ENCODE measurements around the gene CEBPG.
A peak's percentile ranks its signal among the peaks of the same experiment; 100 is the strongest.

Gene CEBPG

GRCh38 chr19:33422369-33423180 is 49.1 kb downstream of the CEBPG start:
- DNase-seq (ENCODE audit: low spot score): no peak
- no peaks in the 10 kb centered on the region for H3K4me1 ChIP-seq (ENCODE audit: insufficient read depth, poor library complexity, severe bottlenecking)

DNA sequence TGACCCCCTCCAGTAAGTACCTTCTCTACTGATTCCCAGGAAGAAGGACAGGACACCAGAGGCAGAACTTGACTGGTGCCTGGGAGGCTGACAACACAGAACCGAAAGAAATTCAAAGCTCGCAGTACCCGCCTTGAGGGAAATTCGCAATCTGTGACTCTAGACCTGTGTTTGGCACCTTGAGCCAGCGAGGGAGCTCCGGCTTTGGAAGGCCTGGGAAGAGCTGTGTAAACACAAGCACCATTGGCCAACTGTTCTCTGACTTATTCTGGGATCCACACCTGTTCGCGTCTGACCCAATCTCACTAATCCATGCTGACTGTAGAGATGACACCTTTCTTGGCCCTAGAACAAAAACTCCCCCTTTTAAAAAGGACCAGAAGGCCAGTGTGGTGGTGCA is 50.7 kb downstream of the CEBPG start:
- H3K9me3 ChIP-seq (ENCODE audit: severe bottlenecking): no peaks in the 10 kb centered on the region
- H3K4me3 ChIP-seq (ENCODE audit: severe bottlenecking): no peak overlapping the region
- no peak overlapping the region for H3K27ac ChIP-seq (ENCODE audit: poor library complexity, severe bottlenecking)
- H3K4me1 ChIP-seq (ENCODE audit: insufficient read depth, poor library complexity, severe bottlenecking): no peaks in the 10 kb centered on the region
- H3K27me3 ChIP-seq (ENCODE audit: insufficient read depth, poor library complexity, severe bottlenecking): no peaks in the 10 kb centered on the region
- DNase-seq (ENCODE audit: low spot score) (no peak), ATAC-seq (ENCODE audit: low read depth) (no peak)
- TF ChIP-seq CTCF (IDR thresholded peaks at IDR 0.05; ENCODE audit: poor library complexity, severe bottlenecking): no peak
- H3K36me3 ChIP-seq (ENCODE audit: low read depth): no peaks in the 10 kb centered on the region

More at GRCh38 chr19:33422369-33423180, 49.1 kb downstream of the CEBPG start:
- no peaks in the 10 kb centered on the region for H3K9me3 ChIP-seq (ENCODE audit: severe bottlenecking)
- TF ChIP-seq CTCF (IDR thresholded peaks at IDR 0.05; ENCODE audit: poor library complexity, severe bottlenecking): no peak
- ATAC-seq (ENCODE audit: low read depth): no peak
- no peak overlapping the region for H3K27ac ChIP-seq (ENCODE audit: poor library complexity, severe bottlenecking)
- H3K36me3 ChIP-seq (ENCODE audit: low read depth): no peaks in the 10 kb centered on the region
- H3K4me3 ChIP-seq (ENCODE audit: severe bottlenecking): no peak overlapping the region
- H3K27me3 ChIP-seq (ENCODE audit: insufficient read depth, poor library complexity, severe bottlenecking): no peaks in the 10 kb centered on the region

DNA sequence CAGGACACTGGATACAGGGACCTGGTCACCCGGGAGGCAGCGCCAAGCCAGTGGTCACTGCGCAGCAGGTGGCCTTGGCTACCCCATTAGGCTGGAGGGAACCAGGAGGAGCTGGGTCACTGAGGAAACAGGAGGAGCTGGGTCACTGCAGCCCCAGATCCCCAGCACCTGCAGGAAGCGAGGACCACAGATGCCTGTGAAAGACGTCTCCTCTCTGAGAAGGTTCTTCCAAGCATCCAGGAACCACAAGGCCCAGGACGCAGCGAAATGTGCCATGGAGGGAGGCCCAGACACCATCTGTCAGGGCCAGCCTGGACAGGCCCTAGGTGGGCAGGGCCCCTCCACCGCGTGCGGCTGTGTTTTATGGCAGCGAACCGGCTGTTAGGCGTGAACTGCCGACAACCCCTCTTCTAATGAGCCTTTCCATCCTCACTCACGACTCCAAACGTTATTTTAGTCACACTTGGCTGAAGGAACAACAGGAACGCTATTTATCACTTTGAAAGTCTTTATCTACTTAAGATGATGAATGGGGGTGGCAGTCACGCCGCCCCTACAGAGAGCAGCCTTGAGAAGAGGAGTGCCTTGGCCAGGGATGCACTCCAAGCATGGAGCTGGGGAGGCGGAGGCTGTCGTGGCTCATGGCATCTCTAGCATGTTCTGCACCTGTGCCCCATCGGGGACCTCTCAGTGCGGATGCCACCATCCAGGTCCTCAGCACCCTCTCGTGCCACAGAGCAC is 53.3 kb downstream of the CEBPG start:
- H3K4me1 ChIP-seq (ENCODE audit: insufficient read depth, poor library complexity, severe bottlenecking): no peaks in the 10 kb centered on the region
- DNase-seq (ENCODE audit: low spot score) (peak; percentile 11), ATAC-seq (ENCODE audit: low read depth) (no peak)
- H3K36me3 ChIP-seq (ENCODE audit: low read depth): no peaks in the 10 kb centered on the region
- no peak overlapping the region for H3K27ac ChIP-seq (ENCODE audit: poor library complexity, severe bottlenecking)
- H3K4me3 ChIP-seq (ENCODE audit: severe bottlenecking): no peak overlapping the region
- no peaks in the 10 kb centered on the region for H3K27me3 ChIP-seq (ENCODE audit: insufficient read depth, poor library complexity, severe bottlenecking)
- no peak for TF ChIP-seq CTCF (IDR thresholded peaks at IDR 0.05; ENCODE audit: poor library complexity, severe bottlenecking)
- H3K9me3 ChIP-seq (ENCODE audit: severe bottlenecking): no peaks in the 10 kb centered on the region

DNA sequence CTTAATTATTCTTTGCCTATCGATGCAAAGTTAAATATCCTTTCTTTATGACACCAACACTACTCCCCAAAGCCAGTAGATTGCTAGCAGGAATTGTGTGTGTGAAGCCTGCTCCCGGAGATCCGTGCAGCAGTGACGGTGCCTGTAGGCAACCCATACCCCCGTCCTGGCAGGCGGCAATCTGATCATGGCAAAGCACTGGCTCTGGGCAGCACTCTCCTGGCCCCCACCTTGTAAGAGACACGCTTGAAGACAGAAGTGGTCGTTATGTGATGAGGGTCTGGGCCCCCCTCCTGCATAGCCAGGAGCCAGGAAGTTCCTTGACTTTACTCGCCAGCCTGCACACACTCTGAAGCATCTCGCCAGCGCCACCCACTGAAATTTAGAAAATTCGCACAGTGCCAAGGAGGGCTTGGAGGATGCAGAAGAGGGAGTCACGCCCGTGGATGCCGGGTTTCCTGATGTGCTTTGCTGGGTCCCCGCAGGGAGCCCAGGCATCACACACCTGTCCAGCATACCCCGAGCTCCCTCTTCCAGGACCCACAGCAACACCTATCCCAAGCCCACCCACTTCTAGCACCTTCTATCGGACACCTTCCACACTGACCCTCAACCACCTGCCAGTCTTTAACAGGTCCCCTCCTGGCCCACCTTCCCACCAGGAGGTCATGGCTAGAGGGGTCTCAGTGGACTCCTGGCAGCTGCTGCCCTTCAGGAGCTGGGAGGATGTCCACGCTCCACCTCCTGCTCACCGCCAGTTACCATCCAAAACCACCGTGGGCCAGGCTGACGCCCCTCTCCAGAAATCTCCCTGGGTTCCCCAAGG is 54.5 kb downstream of the CEBPG start:
- H3K9me3 ChIP-seq (ENCODE audit: severe bottlenecking): no peaks in the 10 kb centered on the region
- no peaks in the 10 kb centered on the region for H3K27me3 ChIP-seq (ENCODE audit: insufficient read depth, poor library complexity, severe bottlenecking)
- ATAC-seq (ENCODE audit: low read depth) (no peak), DNase-seq (ENCODE audit: low spot score) (peak; percentile 21)
- H3K27ac ChIP-seq (ENCODE audit: poor library complexity, severe bottlenecking): no peak overlapping the region
- no peaks in the 10 kb centered on the region for H3K4me1 ChIP-seq (ENCODE audit: insufficient read depth, poor library complexity, severe bottlenecking)
- no peak for TF ChIP-seq CTCF (IDR thresholded peaks at IDR 0.05; ENCODE audit: poor library complexity, severe bottlenecking)
- no peak overlapping the region for H3K4me3 ChIP-seq (ENCODE audit: severe bottlenecking)
- no peaks in the 10 kb centered on the region for H3K36me3 ChIP-seq (ENCODE audit: low read depth)

All from RWPE2 (cell line).